SJSA1 (cell line): ENCODE data around the gene CTXND1. TPM values are rescaled to one million over a fixed set of nuclear protein-coding genes. Genes with fewer than 3 reads are reported as not detected.
A peak's percentile ranks its signal among the peaks of the same experiment; 100 is the strongest.

Experiments used
- DNase-seq, 2 experiments: peaks; one replicate each; pipeline ENCODE4 v3.0.0-alpha.2; 2015 to 2020; ENCODE audit warnings: low spot score in 2 of 2, low read depth in 1 of 2
- H3K27ac ChIP-seq: fragments of 250-450 bp; sonication (Bioruptor Pico); 2 replicates; pipeline ENCODE4 v1.5.1; 2020; ENCODE audit warnings: mild to moderate bottlenecking, moderate library complexity
- H3K27me3 ChIP-seq: fragments of 250-450 bp; sonication (Bioruptor Pico); replicated peaks from 2 replicates; pipeline ENCODE4 v1.5.1; 2020; ENCODE audit warnings: mild to moderate bottlenecking, moderate library complexity
- H3K36me3 ChIP-seq: fragments of 250-450 bp; sonication (Bioruptor Pico); 2 replicates; pipeline ENCODE4 v1.5.1; 2020; ENCODE audit warnings: mild to moderate bottlenecking
- H3K4me1 ChIP-seq: fragments of 250-450 bp; sonication (Bioruptor Pico); replicated peaks from 2 replicates; pipeline ENCODE4 v1.6.1; 2021; ENCODE audit warnings: mild to moderate bottlenecking
- H3K4me3 ChIP-seq: fragments of 250-450 bp; sonication (Bioruptor Pico); 2 replicates; pipeline ENCODE4 v1.5.1; 2020; ENCODE audit warnings: mild to moderate bottlenecking
- H3K9me3 ChIP-seq: fragments of 250-450 bp; sonication (Bioruptor Pico); replicated peaks from 2 replicates; pipeline ENCODE4 v1.5.1; 2020; ENCODE audit warnings: mild to moderate bottlenecking
- total RNA-seq: library from RNA; depleted of rRNA; stranded (reverse); fragments of >200 nt; shearing (Covaris generic); gene quantifications from 2 replicates; pipeline ENCODE4 v1.2.3, GENCODE V29; 2014

Gene CTXND1
- total RNA-seq, 1 experiment from 2014 or later: not detected

- Histone ChIP-seq H3K27ac (no peak overlapping the region), H3K4me1 (peaks cover under 1% of the 10 kb centered on the region), H3K4me3 (no peak overlapping the region), H3K27me3 (peaks cover 37% of the 10 kb centered on the region), H3K36me3 (no peaks in the 10 kb centered on the region), H3K9me3 (no peaks in the 10 kb centered on the region)
- DNase-seq: peak in 1 of 2 experiments; percentile 19
Observed at GRCh38 chr15:80246425-80246894, 5.6 kb downstream of the CTXND1 start.

DNA sequence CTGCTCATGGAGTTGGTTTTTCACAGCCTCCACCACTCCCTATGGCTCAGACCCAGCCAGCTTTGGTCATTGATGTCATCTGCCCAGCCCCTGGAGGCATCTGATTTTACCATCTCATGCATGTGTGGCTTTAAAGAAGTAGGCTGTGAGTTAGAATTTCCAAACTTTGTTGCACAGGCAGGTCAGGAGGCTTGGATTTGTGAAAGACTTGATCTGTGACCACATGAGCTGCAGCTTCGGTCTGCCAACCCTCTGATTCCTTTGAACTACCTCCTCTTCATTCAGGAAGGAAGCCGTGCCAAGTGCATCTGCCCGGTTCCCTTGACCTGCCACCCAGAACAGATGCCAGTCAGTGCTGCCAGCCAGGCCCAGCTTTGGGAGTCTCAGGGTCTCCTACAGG, 9.2 kb downstream of the CTXND1 start:
- H3K9me3 ChIP-seq: no peaks in the 10 kb centered on the region
- no peak overlapping the region for H3K4me3 ChIP-seq
- no peaks in the 10 kb centered on the region for H3K4me1 ChIP-seq
- H3K27ac ChIP-seq: no peak overlapping the region
- H3K27me3 ChIP-seq: peaks cover 20% of the 10 kb centered on the region
- no peak for DNase-seq
- H3K36me3 ChIP-seq: no peaks in the 10 kb centered on the region

DNA sequence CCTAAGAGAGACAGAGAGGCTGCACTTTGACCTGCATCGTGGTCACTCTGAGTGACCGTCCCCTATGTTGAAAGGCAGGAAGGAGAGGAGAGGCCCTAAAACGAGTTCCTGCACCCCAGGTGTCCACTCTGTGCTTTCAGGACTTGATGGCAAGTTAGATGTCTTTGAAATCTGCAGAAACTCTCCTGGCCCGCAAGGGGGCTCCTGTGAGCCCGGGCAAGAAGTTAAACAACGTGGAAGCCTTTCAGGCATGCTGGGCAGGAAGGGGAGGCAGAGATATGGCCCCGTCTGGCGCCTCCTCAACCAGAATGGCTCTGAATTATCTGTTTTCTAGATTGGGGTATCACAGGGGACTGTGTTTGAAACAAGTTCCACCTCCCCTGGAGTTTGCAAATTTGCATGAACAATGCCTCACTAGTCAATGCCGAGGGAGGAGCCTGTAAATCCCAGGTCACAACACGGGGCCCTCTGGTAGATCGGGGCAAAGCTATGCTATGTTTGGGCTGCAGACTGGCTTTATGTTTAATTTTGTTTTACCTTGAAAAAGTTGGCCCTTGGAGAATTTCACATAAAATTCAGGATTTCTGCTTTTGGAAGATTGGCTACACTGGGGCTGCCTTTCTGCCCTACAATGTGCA, 9.8 kb downstream of the CTXND1 start:
- DNase-seq: peak in 1 of 2 experiments; percentile 21
- Histone ChIP-seq H3K27me3 (peaks cover 20% of the 10 kb centered on the region), H3K9me3 (no peaks in the 10 kb centered on the region), H3K36me3 (no peaks in the 10 kb centered on the region), H3K4me3 (no peak overlapping the region), H3K27ac (no peak overlapping the region), H3K4me1 (no peaks in the 10 kb centered on the region)

- Histone ChIP-seq H3K36me3 (no peaks in the 10 kb centered on the region), H3K4me1 (no peaks in the 10 kb centered on the region), H3K4me3 (no peak overlapping the region), H3K27ac (no peak overlapping the region), H3K27me3 (peaks cover 13% of the 10 kb centered on the region), H3K9me3 (no peaks in the 10 kb centered on the region)
- no peak for DNase-seq
Observed at GRCh38 chr15:80241508-80241907, 10.5 kb downstream of the CTXND1 start.

DNA sequence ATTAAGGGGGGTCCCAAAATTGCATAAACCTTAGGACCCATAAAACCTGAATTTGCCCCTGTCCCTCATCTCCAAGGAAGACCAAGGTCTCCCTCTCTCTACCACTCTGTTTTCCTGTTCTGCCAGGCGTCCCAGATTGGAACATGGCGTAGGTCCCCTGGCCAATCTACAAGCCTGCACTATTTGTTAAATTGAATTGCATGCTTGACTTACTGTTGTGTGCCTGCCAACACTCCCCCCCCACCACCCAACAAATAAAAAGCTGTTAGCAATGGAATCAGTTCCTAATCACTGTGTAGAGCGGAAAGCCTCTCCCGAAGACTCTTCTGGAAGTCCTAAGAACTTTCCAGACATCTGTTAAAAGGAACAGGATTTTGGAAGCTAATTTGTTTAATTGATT, 11.7 kb downstream of the CTXND1 start:
- peaks cover 5% of the 10 kb centered on the region; the same call in 1 of the 2 replicates for H3K27me3 ChIP-seq
- no peaks in the 10 kb centered on the region for H3K4me1 ChIP-seq
- DNase-seq: no peak
- H3K9me3 ChIP-seq: no peaks in the 10 kb centered on the region
- no peak overlapping the region for H3K4me3 ChIP-seq
- H3K27ac ChIP-seq: no peak overlapping the region
- no peaks in the 10 kb centered on the region for H3K36me3 ChIP-seq

GRCh38 chr15:80234883-80235282, 17.1 kb downstream of the CTXND1 start:
- Histone ChIP-seq H3K4me3 (no peak overlapping the region), H3K27me3 (peaks cover 3% of the 10 kb centered on the region), H3K4me1 (no peaks in the 10 kb centered on the region), H3K27ac (no peak overlapping the region), H3K9me3 (no peaks in the 10 kb centered on the region), H3K36me3 (no peaks in the 10 kb centered on the region)
- DNase-seq: peak; percentile 15 to 53

GRCh38 chr15:80233581-80233980, 18.4 kb downstream of the CTXND1 start:
- no peak for DNase-seq
- Histone ChIP-seq H3K4me1 (no peaks in the 10 kb centered on the region), H3K27ac (no peak overlapping the region), H3K27me3 (peaks cover 3% of the 10 kb centered on the region), H3K4me3 (no peak overlapping the region), H3K9me3 (no peaks in the 10 kb centered on the region), H3K36me3 (no peaks in the 10 kb centered on the region)

DNA sequence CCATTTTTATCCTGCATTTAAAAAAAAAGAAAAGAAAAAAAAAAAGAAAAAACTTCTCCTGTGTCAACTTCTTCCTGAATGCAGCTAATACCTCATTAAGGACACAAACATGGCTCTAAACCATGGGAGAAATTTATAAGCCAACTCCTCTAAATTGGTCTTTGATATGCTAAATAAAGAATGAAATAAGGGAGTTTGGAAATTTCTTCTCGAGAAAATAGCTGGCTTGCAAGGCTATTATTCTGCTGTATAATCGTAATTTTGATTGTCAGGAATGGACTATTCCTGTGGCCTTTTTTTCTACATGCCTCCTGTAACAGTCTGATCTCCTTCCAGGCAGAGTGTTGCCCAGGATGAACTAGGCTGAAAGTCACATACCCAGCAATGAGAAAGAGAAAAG, 20.6 kb downstream of the CTXND1 start:
- H3K4me3 ChIP-seq: no peak overlapping the region
- no peaks in the 10 kb centered on the region for H3K9me3 ChIP-seq
- H3K36me3 ChIP-seq: no peaks in the 10 kb centered on the region
- H3K27ac ChIP-seq: no peak overlapping the region
- peaks cover 11% of the 10 kb centered on the region for H3K27me3 ChIP-seq
- no peak for DNase-seq
- H3K4me1 ChIP-seq: no peaks in the 10 kb centered on the region

DNA sequence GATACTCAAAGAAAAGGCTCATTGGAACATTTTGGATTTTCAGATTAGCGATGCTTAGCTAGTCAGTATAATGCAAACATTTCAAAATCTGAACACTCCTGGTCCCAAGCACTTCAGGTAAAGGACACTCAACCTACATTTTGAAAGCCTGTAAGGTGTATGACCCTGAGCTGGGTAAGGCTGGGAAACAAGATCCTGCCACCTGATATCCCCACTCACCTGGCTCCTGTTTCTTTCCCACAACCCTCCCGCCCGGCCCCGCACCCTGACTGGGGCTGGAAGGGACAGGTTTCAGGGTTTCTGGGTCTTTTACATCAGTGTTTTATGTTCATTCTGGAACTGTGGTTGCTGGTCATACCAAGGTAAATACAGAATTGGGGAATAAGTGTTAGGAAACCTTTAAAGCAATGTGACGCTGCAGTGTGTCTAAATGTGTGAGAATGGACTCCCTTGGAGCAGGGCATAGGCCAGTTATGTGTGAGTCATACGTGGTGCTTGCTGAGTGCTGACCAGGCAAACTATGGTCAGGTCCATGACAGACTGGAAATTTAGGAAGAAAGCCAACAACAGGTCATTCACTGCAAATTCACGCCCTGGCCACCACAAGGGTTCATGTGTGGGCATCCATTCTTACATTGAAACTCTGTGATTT, 22.9 kb downstream of the CTXND1 start:
- Histone ChIP-seq H3K4me3 (no peak overlapping the region), H3K27ac (no peak overlapping the region), H3K4me1 (no peaks in the 10 kb centered on the region), H3K9me3 (no peaks in the 10 kb centered on the region), H3K27me3 (peaks cover 11% of the 10 kb centered on the region), H3K36me3 (no peaks in the 10 kb centered on the region)
- DNase-seq: no peak

GRCh38 chr15:80219955-80220354, 32.1 kb downstream of the CTXND1 start:
- no peaks in the 10 kb centered on the region for H3K9me3 ChIP-seq
- no peak overlapping the region for H3K27ac ChIP-seq
- no peak overlapping the region for H3K4me3 ChIP-seq
- DNase-seq: no peak
- no peaks in the 10 kb centered on the region; the same call in 1 of the 2 replicates for H3K27me3 ChIP-seq
- H3K4me1 ChIP-seq: no peaks in the 10 kb centered on the region
- H3K36me3 ChIP-seq: no peaks in the 10 kb centered on the region

DNA sequence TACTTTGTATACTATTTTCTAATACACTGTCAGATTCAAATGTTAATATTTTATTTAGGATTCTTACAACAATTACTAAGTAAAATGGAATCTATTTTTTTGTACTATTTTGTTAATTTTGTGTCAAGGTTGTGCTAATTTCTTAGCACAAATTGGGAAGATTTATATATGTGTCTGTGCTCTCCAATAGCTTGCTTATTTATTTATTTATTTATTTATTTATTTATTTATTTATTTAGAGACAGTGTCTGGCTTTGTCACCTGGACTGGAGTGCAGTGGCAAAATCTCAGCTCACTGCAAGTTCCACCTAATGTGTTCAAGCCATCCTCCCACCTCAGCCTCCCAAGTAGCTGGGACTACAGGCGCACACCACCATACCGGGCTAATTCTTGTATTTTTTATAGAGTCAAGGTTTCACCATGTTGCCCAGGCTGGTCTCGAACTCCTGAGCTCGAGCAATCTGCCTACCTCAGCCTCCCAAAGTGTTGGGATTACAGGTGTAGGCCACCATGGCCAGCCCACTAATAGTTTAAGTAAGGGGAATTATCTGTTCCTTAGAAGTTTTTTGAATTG, 34.6 kb downstream of the CTXND1 start:
- Histone ChIP-seq H3K9me3 (no peaks in the 10 kb centered on the region), H3K27ac (no peak overlapping the region), H3K36me3 (no peaks in the 10 kb centered on the region), H3K4me3 (no peak overlapping the region), H3K4me1 (no peaks in the 10 kb centered on the region), H3K27me3 (no peaks in the 10 kb centered on the region)
- DNase-seq: no peak

GRCh38 chr15:80216911-80217310, 35.1 kb downstream of the CTXND1 start:
- no peaks in the 10 kb centered on the region for H3K27me3 ChIP-seq
- H3K9me3 ChIP-seq: no peaks in the 10 kb centered on the region

GRCh38 chr15:80216141-80216540, 35.9 kb downstream of the CTXND1 start:
- Histone ChIP-seq H3K27me3 (no peaks in the 10 kb centered on the region), H3K36me3 (no peaks in the 10 kb centered on the region), H3K27ac (no peak overlapping the region), H3K4me1 (no peaks in the 10 kb centered on the region), H3K4me3 (no peak overlapping the region), H3K9me3 (no peaks in the 10 kb centered on the region)
- DNase-seq: no peak

More at GRCh38 chr15:80216911-80217310, 35.1 kb downstream of the CTXND1 start:
- Histone ChIP-seq H3K27ac (no peak overlapping the region), H3K4me3 (no peak overlapping the region), H3K4me1 (no peaks in the 10 kb centered on the region), H3K36me3 (no peaks in the 10 kb centered on the region)
- no peak for DNase-seq

DNA sequence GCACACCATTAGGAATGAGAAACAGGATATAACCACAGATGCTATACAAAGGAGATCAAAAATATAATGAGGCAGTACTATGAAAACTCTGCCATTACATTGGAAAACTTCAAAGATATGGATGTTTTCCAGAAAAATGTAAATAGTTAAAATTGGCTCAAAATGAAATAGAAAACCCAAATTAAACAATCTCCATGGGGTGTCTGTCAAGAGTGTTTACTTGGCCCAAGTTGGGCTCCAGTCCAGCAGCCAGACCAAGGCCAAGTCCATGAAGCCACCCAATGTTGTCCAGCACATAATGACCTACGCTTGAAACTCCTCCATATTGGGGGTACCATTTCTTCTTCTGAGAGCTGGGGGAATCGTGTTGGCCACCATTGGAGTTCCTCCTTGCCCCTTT, 37.1 kb downstream of the CTXND1 start:
- H3K27me3 ChIP-seq: no peaks in the 10 kb centered on the region
- DNase-seq: no peak
- no peaks in the 10 kb centered on the region for H3K4me1 ChIP-seq
- H3K27ac ChIP-seq: no peak overlapping the region
- H3K4me3 ChIP-seq: no peak overlapping the region
- no peaks in the 10 kb centered on the region for H3K9me3 ChIP-seq
- no peaks in the 10 kb centered on the region for H3K36me3 ChIP-seq
